H7 (cell line): Measurements from ENCODE around the gene PAM. TPM values are rescaled to one million over a fixed set of nuclear protein-coding genes. Genes with fewer than 3 reads are reported as not detected.
"Not testable (repeated sequence)": the region's sequence is repeated elsewhere in the genome, so short reads cannot be mapped to it uniquely, and the experiment has no call there.

ENCODE experiments used
- DNase-seq: peaks from one replicate; pipeline ENCODE4 v3.0.0; 2012
- H3K27me3 ChIP-seq: 2 replicates; pipeline ENCODE4 v1.6.0; 2011; ENCODE audit warnings: mild to moderate bottlenecking, low read length; ENCODE audit not compliant: control insufficient read depth, insufficient read depth
- H3K36me3 ChIP-seq: replicated peaks from 2 replicates; pipeline ENCODE4 v1.5.1; 2011; ENCODE audit warnings: low read length; ENCODE audit not compliant: control insufficient read depth, insufficient read depth
- H3K4me3 ChIP-seq: 2 replicates; pipeline ENCODE4 v1.5.1; 2011; ENCODE audit warnings: low read depth, mild to moderate bottlenecking, control low read depth, low read length, moderate library complexity; ENCODE audit not compliant: insufficient read depth
- total RNA-seq: library from RNA; depleted of rRNA; stranded (reverse); fragments of >200 nt; shearing (Covaris generic); gene quantifications from 2 replicates; pipeline ENCODE4 v1.2.3, GENCODE V29; 2014

The PAM gene
- total RNA-seq, 1 experiment from 2014 or later, result 33.9 TPM

DNA sequence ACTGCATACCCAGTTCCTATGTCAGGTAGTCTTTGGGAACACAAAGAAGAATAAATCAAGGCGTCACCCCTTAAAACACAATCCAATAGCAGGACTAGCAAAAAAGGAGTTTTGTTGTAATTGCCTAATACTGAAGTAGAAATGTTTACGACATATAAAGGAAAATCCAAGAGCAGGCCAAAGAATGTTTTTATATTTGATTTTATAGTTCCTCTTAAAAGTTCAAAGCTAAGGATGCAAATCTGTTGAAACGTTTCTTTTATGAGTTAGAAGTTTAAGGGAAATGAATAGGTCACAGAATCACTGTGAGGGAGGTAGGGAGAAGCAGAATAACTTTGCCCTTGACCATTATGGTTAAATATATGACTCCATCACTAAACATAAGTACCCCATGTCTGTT, 136.1 kb downstream of the PAM start:
- H3K4me3 ChIP-seq, result no peak overlapping the region
- no peaks in the 10 kb centered on the region for H3K27me3 ChIP-seq
- no peak for DNase-seq
- no peaks in the 10 kb centered on the region for H3K36me3 ChIP-seq

- DNase-seq, result no peak
- Histone ChIP-seq H3K36me3 (no peaks in the 10 kb centered on the region), H3K27me3 (no peaks in the 10 kb centered on the region), H3K4me3 (no peak overlapping the region)
These were observed 138.8 kb downstream of the PAM start for GRCh38 chr5:102893942-102894341.

DNA sequence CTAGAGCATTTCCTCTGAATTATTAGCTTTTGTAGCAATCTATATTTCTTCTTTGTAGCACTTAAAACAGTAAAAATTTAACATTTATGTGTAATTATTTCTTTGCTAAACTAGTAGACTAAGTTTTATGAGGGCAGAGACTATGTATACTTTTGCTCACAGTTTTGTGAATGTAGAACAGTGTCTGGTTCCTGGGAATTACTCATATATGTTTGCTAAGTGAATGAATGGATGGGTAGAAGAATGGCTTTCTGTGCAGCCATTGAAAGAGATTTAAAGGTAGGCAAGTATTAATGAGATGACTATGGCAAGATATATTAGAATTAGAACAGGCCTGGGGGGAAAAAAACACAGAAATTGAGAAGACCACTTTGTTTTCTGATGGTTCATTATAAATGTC, 140.1 kb downstream of the PAM start:
- Histone ChIP-seq H3K4me3 (no peak overlapping the region), H3K36me3 (no peaks in the 10 kb centered on the region), H3K27me3 (no peaks in the 10 kb centered on the region)
- no peak for DNase-seq

GRCh38 chr5:102895976-102896375, 140.9 kb downstream of the PAM start:
- H3K27me3 ChIP-seq, result no peaks in the 10 kb centered on the region
- DNase-seq, result no peak
- no peak overlapping the region for H3K4me3 ChIP-seq
- H3K36me3 ChIP-seq, result no peaks in the 10 kb centered on the region

GRCh38 chr5:102901424-102902134, 146.5 kb downstream of the PAM start:
- Histone ChIP-seq H3K36me3 (no peaks in the 10 kb centered on the region), H3K27me3 (no peaks in the 10 kb centered on the region), H3K4me3 (no peak overlapping the region)
- no peak for DNase-seq

DNA sequence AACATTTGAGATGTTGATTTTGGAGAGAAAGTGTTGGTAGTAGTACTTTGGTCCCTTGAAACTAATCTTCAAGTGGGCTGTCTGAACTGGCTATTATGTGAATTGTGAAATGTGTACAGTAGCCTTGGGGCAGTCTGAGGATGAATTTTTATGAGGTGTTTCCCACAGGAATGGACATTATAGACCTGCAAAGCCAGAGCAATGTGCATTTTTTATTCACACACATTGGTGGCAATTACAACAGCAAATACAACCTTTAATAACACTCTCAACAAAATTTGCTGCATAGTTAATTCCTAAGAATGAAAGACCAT, 147.0 kb downstream of the PAM start:
- no peak for DNase-seq
- Histone ChIP-seq H3K27me3 (no peaks in the 10 kb centered on the region), H3K4me3 (no peak overlapping the region), H3K36me3 (no peaks in the 10 kb centered on the region)

DNA sequence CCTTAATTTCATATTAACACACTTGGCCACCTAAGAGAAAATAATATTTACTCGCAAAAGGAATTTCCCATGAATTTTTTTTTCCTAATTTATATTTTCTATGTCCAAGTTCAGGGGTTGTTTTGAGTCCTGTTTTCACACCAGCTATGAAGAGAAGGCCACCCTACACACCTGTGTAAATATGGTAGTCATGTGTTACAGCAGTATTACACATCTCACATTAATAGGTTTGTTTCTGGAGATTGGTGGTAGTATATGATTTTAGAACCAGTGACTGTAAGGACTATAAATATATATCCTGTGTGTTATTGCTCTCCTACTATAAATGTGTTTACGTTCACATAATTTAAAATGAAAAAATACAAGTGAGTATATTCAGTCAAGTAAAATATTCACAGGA, 147.5 kb downstream of the PAM start:
- no peak overlapping the region for H3K4me3 ChIP-seq
- H3K27me3 ChIP-seq, result no peaks in the 10 kb centered on the region
- DNase-seq, result no peak
- H3K36me3 ChIP-seq, result no peaks in the 10 kb centered on the region

DNA sequence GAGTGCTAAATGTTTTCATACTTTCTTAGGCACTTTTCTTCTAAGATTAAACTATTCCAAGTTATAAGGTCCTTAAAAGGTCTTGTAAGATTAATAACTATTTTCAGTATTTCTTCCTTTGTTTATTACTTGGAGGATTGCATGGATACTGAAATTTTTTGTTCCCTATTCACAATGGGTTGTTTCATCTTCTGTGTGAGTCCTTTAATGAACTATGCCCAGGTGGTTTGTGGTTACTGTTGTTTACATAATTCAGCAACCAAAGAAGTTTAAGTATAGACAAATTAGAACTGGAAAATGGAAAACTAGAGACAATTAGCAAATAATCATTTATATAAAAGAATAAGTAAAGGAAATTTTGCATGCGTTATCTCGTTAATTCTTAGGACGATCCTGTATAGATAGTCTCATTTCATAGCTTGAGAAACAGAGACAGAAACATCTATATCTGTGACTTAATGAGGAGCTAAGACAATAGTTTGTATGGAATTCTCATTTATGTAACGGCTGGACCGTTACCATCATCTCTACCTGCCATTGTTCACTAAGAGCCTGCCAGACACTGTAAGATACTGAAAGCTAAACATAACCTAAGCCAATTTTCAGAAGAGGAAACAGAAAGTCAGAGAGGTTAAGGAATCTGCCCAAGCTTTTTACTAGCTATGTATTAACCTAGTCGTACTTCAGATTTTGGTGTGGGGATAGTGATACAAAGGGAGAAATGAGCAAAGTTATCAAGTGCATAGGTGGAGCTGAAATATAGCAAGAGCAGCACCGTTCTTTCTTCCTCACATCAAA, 148.2 kb downstream of the PAM start:
- Histone ChIP-seq H3K27me3 (no peaks in the 10 kb centered on the region), H3K4me3 (no peak overlapping the region), H3K36me3 (no peaks in the 10 kb centered on the region)
- DNase-seq, result no peak

GRCh38 chr5:102905056-102905455, 150.0 kb downstream of the PAM start:
- H3K4me3 ChIP-seq, result no peak overlapping the region
- H3K36me3 ChIP-seq, result no peaks in the 10 kb centered on the region
- no peaks in the 10 kb centered on the region for H3K27me3 ChIP-seq
- no peak for DNase-seq

- not testable (repeated sequence) for H3K4me3 ChIP-seq, H3K27me3 ChIP-seq, DNase-seq, H3K36me3 ChIP-seq
These were observed 152.0 kb downstream of the PAM start for GRCh38 chr5:102907099-102907498.

GRCh38 chr5:102910240-102911226, 155.4 kb downstream of the PAM start:
- no peaks in the 10 kb centered on the region for H3K27me3 ChIP-seq
- DNase-seq, result no peak
- no peaks in the 10 kb centered on the region for H3K36me3 ChIP-seq

DNA sequence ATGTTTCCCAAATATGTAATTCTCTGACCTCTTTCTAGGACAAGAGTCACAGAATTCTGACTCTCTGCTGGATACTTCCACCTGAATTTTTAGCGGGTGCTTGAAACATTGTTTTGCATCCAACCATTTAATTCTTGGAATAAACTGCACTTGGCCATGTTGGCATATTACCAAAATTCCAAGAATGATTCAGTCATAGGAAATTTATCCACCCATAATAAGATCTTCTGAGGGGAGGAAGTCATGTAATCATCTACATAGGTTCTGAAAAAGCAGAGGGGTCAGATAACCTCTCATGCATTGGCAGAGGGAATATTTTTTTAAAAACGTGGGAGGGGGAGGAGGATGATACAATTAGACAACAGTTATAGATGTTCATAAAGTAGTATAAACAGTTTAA, 156.9 kb downstream of the PAM start:
- Histone ChIP-seq H3K27me3 (no peaks in the 10 kb centered on the region), H3K4me3 (no peak overlapping the region), H3K36me3 (no peaks in the 10 kb centered on the region)
- no peak for DNase-seq

More at GRCh38 chr5:102910240-102911226, 155.4 kb downstream of the PAM start:
- H3K4me3 ChIP-seq, result no peak overlapping the region

DNA sequence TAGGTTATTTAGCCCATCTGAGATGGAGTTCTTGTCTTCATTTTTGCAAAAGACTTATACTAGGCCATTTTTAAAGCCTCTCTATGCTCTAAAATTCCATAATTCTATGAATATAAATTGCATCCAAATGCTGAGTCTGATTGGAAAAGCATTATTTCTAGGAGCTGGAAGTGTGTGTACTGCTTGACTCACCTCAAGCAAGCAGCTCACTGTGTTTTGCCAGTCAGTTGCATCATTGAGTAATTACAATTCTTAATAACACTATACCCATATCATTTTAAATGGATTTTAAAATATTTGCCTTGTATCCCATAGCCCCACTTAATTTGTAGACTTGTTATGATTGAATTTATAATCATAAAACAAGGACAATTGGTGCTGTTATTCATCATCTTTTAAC, 161.0 kb downstream of the PAM start:
- DNase-seq, result no peak
- H3K27me3 ChIP-seq, result no peaks in the 10 kb centered on the region
- no peaks in the 10 kb centered on the region for H3K36me3 ChIP-seq
- H3K4me3 ChIP-seq, result no peak overlapping the region

- Histone ChIP-seq H3K27me3 (no peaks in the 10 kb centered on the region), H3K4me3 (no peak overlapping the region)
- no peak for DNase-seq
These were observed 164.0 kb downstream of the PAM start for GRCh38 chr5:102918986-102919610.

More at GRCh38 chr5:102918986-102919610, 164.0 kb downstream of the PAM start:
- H3K36me3 ChIP-seq, result no peaks in the 10 kb centered on the region
